Measurements from ENCODE around the gene UGT1A9.
"Not testable (repeated sequence)": the region's sequence is repeated elsewhere in the genome, so short reads cannot be mapped to it uniquely, and the experiment has no call there.

UGT1A9 gene

DNA sequence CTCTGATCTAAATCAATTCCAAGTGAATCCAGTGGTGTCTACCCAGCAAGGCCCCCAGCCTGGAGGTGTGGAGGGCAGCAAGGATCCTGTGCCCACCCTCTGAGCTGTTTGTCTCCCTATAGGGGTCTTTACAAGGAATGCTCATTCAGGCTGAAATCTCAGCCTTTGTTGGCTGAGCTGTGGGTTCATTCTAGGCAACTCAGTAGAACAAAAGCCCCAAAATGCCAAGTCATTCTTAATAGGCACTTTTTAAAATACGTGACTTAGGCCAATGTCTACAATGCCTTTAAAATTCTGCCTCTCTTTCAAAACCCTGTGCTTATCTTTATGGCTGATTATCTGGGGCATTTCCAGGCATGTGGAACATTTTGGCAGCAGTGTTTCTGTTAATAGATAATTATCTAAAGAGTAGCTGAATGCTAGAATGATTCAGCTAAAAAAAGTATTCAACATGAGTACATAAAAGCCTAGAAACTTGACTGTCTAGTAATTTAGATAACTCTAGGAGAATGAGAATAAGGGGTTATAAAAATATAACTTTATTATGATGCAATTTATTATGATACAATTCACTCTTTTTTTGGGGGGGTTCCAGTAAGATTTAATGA is 28.4 kb downstream of the UGT1A9 start:
- peak; percentile 53 for DNase-seq (ENCODE audit: low read depth)
- TF ChIP-seq, protein P1, sequence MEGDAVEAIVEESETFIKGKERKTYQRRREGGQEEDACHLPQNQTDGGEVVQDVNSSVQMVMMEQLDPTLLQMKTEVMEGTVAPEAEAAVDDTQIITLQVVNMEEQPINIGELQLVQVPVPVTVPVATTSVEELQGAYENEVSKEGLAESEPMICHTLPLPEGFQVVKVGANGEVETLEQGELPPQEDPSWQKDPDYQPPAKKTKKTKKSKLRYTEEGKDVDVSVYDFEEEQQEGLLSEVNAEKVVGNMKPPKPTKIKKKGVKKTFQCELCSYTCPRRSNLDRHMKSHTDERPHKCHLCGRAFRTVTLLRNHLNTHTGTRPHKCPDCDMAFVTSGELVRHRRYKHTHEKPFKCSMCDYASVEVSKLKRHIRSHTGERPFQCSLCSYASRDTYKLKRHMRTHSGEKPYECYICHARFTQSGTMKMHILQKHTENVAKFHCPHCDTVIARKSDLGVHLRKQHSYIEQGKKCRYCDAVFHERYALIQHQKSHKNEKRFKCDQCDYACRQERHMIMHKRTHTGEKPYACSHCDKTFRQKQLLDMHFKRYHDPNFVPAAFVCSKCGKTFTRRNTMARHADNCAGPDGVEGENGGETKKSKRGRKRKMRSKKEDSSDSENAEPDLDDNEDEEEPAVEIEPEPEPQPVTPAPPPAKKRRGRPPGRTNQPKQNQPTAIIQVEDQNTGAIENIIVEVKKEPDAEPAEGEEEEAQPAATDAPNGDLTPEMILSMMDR (conservative IDR thresholded peaks at IDR 0.05; ENCODE audit: low read depth, low read length), result no peak

DNA sequence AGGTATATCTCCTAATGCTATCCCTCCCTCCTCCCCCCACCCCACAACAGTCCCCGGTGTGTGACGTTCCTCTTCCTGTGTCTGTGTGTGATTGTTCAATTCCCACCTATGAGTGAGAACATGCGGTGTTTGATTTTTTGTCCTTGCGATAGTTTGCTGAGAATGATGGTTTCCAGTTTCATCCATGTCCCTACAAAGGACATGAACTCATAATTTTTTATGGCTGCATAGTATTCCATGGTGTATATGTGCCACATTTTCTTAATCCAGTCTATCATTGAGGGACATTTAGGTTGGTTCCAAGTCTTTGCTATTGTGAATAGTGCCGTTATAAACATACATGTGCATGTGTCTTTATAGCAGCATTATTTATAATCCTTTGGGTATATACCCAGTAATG is 29.1 kb downstream of the UGT1A9 start:
- not testable (repeated sequence) for DNase-seq (ENCODE audit: low read depth)

More for the DNA sequence above, 28.4 kb downstream of the UGT1A9 start:
- no peak overlapping the region for H3K4me3 ChIP-seq (ENCODE audit: low read depth, low read length)

DNA sequence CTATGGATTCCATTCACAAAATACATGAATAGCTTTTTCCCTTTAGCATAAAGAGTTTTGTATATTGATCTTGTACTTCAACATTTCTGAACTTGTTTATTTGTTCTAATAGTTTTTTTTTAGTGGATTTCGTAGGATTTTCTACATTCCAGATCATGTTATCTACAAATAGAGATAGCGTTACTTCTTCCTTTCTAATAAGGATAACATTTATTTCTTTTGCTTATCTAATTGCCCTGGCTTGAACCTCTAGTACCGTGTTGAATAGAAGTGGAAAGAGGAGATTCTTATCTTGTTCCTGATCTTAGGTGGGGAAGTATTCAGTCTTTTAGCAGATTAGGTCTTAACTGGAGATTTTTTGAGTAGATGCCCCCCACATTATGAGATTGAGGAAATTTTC is 30.5 kb downstream of the UGT1A9 start:
- TF ChIP-seq, protein P1 (conservative IDR thresholded peaks at IDR 0.05; ENCODE audit: low read depth, low read length), result no peak
- DNase-seq (ENCODE audit: low read depth), result no peak
- H3K4me3 ChIP-seq (ENCODE audit: low read depth, low read length), result no peak overlapping the region

More for the DNA sequence above, 29.1 kb downstream of the UGT1A9 start:
- not testable (repeated sequence) for H3K4me3 ChIP-seq (ENCODE audit: low read depth, low read length)

DNA sequence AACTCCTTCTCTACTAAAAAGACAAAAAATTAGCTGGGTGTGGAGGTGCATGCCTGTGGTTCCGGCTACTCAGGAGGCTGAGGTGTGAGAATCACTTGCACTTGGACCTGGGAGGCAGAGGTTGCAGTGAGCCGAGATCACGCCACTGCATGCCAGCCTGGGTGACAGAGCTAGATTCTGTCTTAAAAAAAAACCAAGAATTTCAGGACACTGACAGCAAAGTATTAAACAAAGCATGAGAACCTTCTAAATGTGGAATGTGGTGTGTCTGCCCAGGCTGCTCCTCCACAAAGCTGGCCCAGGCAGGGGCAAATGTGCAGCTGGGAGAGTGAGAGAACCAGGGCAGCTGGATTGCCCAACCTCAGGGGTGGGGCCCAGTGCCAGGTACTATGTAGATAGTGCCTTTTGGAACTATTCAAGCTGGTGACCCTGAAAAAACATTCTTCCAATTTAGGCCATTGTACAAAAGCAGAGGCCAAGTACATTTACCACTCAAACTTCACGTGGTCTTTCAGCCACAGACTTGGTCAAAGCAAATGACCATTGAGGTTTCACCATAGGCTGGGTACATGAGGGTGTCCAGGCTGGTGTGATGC is 34.3 kb downstream of the UGT1A9 start:
- TF ChIP-seq, protein P1 (conservative IDR thresholded peaks at IDR 0.05; ENCODE audit: low read depth, low read length), result no peak
- peak; percentile 12 for DNase-seq (ENCODE audit: low read depth)
- H3K4me3 ChIP-seq (ENCODE audit: low read depth, low read length), result no peak overlapping the region

DNA sequence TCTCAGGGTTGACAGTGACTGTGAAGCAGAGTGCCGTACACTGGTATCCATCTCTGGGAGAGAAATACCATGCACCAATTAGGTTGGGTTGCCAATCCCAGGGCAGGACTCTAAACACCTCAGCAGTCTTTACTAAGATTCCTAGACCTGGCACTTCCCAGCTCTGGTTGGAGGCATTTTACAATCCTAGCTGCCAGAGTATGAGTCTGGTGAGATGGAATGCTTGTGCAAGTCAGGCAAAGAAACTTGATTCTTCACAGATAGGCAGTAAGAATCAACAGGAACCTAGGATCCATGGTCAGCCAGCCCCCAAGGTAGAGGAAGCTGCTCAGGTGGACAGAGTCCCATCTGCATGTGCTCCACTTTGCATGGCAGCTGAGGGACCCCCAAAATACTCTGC is 35.0 kb downstream of the UGT1A9 start:
- peak; percentile 62 for DNase-seq (ENCODE audit: low read depth)
- TF ChIP-seq, protein P1 (conservative IDR thresholded peaks at IDR 0.05; ENCODE audit: low read depth, low read length), result no peak
- H3K4me3 ChIP-seq (ENCODE audit: low read depth, low read length), result no peak overlapping the region

DNA sequence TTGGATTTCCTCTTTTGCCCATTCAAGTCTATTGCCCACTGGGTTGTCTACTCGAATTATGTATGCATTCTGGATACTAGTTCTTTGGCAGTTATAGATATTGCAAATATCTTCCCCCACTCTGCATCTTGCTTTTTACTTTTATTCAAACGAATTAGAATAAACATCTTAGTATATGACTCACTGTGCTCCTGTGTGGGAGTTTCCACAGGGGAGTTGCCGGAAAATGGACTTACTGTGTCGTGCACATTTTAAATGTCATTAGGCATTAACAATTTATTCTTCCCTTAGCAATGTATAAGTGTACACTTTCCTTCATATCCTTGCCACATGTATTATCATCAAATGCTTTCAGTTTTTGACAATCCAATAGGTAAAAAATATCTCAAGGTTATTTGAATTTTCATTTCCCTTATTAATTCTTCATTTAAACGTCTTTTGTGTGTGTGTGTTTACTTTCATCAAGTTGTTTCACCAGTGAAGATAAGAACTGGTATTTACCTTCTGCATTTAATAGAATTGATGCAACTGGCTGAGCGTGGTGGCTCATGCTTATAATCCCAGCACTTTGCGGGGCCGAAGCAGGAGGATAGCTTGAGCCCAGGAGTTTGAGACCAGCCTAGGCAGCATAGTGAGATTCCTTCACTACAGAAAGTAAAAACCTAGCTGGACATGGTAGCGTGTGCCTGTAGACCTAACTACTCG is 36.4 kb downstream of the UGT1A9 start:
- DNase-seq (ENCODE audit: low read depth), result peak; percentile 45
- no peak overlapping the region for H3K4me3 ChIP-seq (ENCODE audit: low read depth, low read length)
- TF ChIP-seq, protein P1 (conservative IDR thresholded peaks at IDR 0.05; ENCODE audit: low read depth, low read length), result no peak

DNA sequence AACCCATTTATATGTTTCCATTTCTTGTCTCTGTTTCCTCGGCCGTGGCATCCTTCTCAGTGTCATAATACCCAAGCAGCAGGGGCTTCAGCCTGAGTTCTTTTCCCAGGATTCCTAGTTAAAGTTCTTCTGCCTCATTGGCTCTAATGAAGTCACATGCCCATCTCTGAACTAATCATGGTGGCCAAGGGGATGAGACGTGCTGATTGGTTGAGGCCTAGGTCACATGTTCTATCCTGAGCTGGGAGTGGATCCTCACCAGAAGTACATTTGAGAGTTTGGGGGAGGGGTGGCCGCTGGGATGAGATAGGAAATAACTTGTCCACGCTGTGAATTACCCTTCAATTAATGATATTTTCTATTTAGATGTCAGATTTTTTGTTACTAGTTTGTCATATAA is 37.2 kb downstream of the UGT1A9 start:
- no peak for DNase-seq (ENCODE audit: low read depth)
- TF ChIP-seq, protein P1 (conservative IDR thresholded peaks at IDR 0.05; ENCODE audit: low read depth, low read length), result no peak
- H3K4me3 ChIP-seq (ENCODE audit: low read depth, low read length), result no peak overlapping the region
